HG03095 (cell line): ENCODE results near the gene HBD.
"Not testable (repeated sequence)": the region's sequence is repeated elsewhere in the genome, so short reads cannot be mapped to it uniquely, and the experiment has no call there.

Source experiments
- ATAC-seq: cut with Tn5 transposase; IDR thresholded peaks from one replicate; pipeline ENCODE4 v1.9.1; 2021; ENCODE audit warnings: moderate library complexity; ENCODE audit not compliant: unreplicated experiment

Gene HBD

GRCh38 chr11:5254023-5254422 lies 19.7 kb upstream of the HBD start:
- not testable (repeated sequence) for ATAC-seq

- not testable (repeated sequence) for ATAC-seq
These were observed 19.2 kb upstream of the HBD start for GRCh38 chr11:5253440-5253839.

GRCh38 chr11:5252919-5253265 lies 18.6 kb upstream of the HBD start:
- ATAC-seq: no peak

- no peak for ATAC-seq
These were observed 18.1 kb upstream of the HBD start for GRCh38 chr11:5252192-5252918.

- no peak for ATAC-seq
These were observed 17.5 kb upstream of the HBD start for GRCh38 chr11:5251746-5252145.

- no peak for ATAC-seq
These were observed 16.4 kb upstream of the HBD start for GRCh38 chr11:5250543-5251204.

GRCh38 chr11:5249807-5250396 lies 15.6 kb upstream of the HBD start, which contains the start of gene HBG1:
TSS of gene HBG1 (minus strand) at chr11:5249857. CDS start at chr11:5249804, 53 bp downstream.
- not testable (repeated sequence) for ATAC-seq

- not testable (repeated sequence) for ATAC-seq
These were observed 14.2 kb upstream of the HBD start for GRCh38 chr11:5248498-5248897.

GRCh38 chr11:5247472-5248192 lies 13.3 kb upstream of the HBD start:
- ATAC-seq: no peak

GRCh38 chr11:5246772-5247471 lies 12.6 kb upstream of the HBD start:
- no peak for ATAC-seq

GRCh38 chr11:5245155-5245554 lies 10.9 kb upstream of the HBD start:
- no peak for ATAC-seq

- no peak for ATAC-seq
These were observed 9.5 kb upstream of the HBD start for GRCh38 chr11:5243816-5244180.

- ATAC-seq: no peak
These were observed 8.9 kb upstream of the HBD start for GRCh38 chr11:5242933-5243815.

- no peak for ATAC-seq
These were observed 7.9 kb upstream of the HBD start for GRCh38 chr11:5242208-5242607.

GRCh38 chr11:5241458-5241857 lies 7.2 kb upstream of the HBD start:
- ATAC-seq: no peak

- ATAC-seq: no peak
These were observed 6.2 kb upstream of the HBD start for GRCh38 chr11:5240458-5240857.

GRCh38 chr11:5240056-5240455 lies 5.8 kb upstream of the HBD start:
- no peak for ATAC-seq

GRCh38 chr11:5239046-5239445 lies 4.8 kb upstream of the HBD start:
- ATAC-seq: no peak

- ATAC-seq: no peak
These were observed 4.2 kb upstream of the HBD start for GRCh38 chr11:5238486-5238885.

- ATAC-seq: no peak
These were observed 3.1 kb upstream of the HBD start for GRCh38 chr11:5237420-5237819.
